HepG2 (cell line): Measurements from ENCODE around the gene INPP4B. TPM values are rescaled to one million over a fixed set of nuclear protein-coding genes. Genes with fewer than 3 reads are reported as not detected.

Source experiments
- ATAC-seq: fragments of 200-7000 bp; cut with Tn5 transposase; 3 replicates; pipeline ENCODE4 v1.9.1; 2020; ENCODE audit warnings: mild to moderate bottlenecking, moderate library complexity
- BruUV-seq: library from RNA; stranded (reverse); fragments of 400-500 nt; replicated peaks from 2 replicates; lab custom pipeline; 2021; lab: Mats Ljungman, UMichigan
- CTCF ChIA-PET: fragments of 300-600 bp; formaldehyde crosslinking; extraction: SDS; loops from one replicate; lab custom pipeline; 2021; ENCODE audit warnings: low total read pairs, inconsistent platforms, low intra/inter-chr PET ratio; lab: Yijun Ruan, JAX
- POLR2A ChIA-PET: fragments of 350-600 bp; sonication (Branson Sonifier 250); formaldehyde crosslinking; loops from one replicate; lab custom pipeline; 2020; ENCODE audit warnings: antibody characterized with exemption, inconsistent platforms; lab: Yijun Ruan, JAX
- DNase-seq: peaks from one replicate; pipeline ENCODE4 v3.0.0-alpha.2; 2015; ENCODE audit warnings: low spot score
- FAIRE-seq: peaks from 3 replicates; lab custom pipeline; 2011; peaks lifted over from hg19 to GRCh38; lab: Jason Lieb, UNC
- H2AFZ ChIP-seq: one replicate; pipeline ENCODE4 v1.6.1; 2011; ENCODE audit warnings: low read length, inconsistent platforms
- H3K27ac ChIP-seq: fragments of 300-600 bp; 3 replicates; pipeline ENCODE4 v1.8.0; 2011; ENCODE audit warnings: mixed run types, mild to moderate bottlenecking, mixed read lengths, low read length, inconsistent platforms; ENCODE audit not compliant: insufficient read depth; ENCODE audit errors: extremely low read length
- H3K27me3 ChIP-seq, 2 experiments: fragments of 200-600 bp in 1 of 2; 2 replicates in 1 of 2; 3 replicates in 1 of 2; pipeline versions ENCODE4 v1.6.0 to v1.8.0; 2011; ENCODE audit warnings: low read length in 2 of 2, mild to moderate bottlenecking in 2 of 2, moderate library complexity in 2 of 2, inconsistent platforms in 1 of 2; ENCODE audit not compliant: insufficient read depth in 2 of 2, control insufficient read depth in 1 of 2
- H3K36me3 ChIP-seq, 2 experiments: fragments of 200-600 bp in 1 of 2; replicated peaks in 1 of 2; 2 replicates in 1 of 2; 3 replicates in 1 of 2; pipeline versions ENCODE4 v1.5.1 to v1.8.0; 2011; ENCODE audit warnings: low read length in 2 of 2, inconsistent platforms in 1 of 2; ENCODE audit not compliant: insufficient read depth in 2 of 2, control insufficient read depth in 1 of 2
- H3K4me1 ChIP-seq: 2 replicates; pipeline ENCODE4 v1.5.1; 2012; ENCODE audit warnings: low read length, inconsistent platforms; ENCODE audit not compliant: insufficient read depth
- H3K4me2 ChIP-seq: 2 replicates; pipeline ENCODE4 v1.6.0; 2011; ENCODE audit warnings: low read depth, low read length, inconsistent platforms
- H3K4me3 ChIP-seq, 3 experiments: fragments of 200-600 bp in 1 of 3; sonication (generic), shearing (Covaris generic) in 1 of 3; replicated peaks in 1 of 3; 2 replicates each; pipeline ENCODE4 v1.5.1; 2011 to 2016; ENCODE audit warnings: low read length in 3 of 3, inconsistent platforms in 2 of 3, low read depth in 2 of 3, mild to moderate bottlenecking in 2 of 3, control low read depth in 1 of 3, mixed read lengths in 1 of 3; ENCODE audit not compliant: insufficient read depth in 1 of 3
- H3K79me2 ChIP-seq: one replicate; pipeline ENCODE4 v1.6.1; 2011; ENCODE audit warnings: low read length, inconsistent platforms; ENCODE audit not compliant: insufficient read depth
- H3K9ac ChIP-seq: 2 replicates; pipeline ENCODE4 v1.6.0; 2011; ENCODE audit warnings: mild to moderate bottlenecking, low read depth, low read length, inconsistent platforms; ENCODE audit not compliant: insufficient read depth
- H3K9me3 ChIP-seq: 2 replicates; pipeline ENCODE4 v1.5.1; 2012; ENCODE audit warnings: mild to moderate bottlenecking, low read length
- H4K20me1 ChIP-seq: 2 replicates; pipeline ENCODE4 v1.6.0; 2011; ENCODE audit warnings: inconsistent platforms, mild to moderate bottlenecking, low read length, moderate library complexity; ENCODE audit not compliant: insufficient read depth
- BORCS8-MEF2B ChIP-seq: sonication (generic); formaldehyde crosslinking; IDR thresholded peaks from 2 replicates; pipeline ENCODE4 v1.8.0; 2022; ENCODE audit warnings: mild to moderate bottlenecking, missing genetic modification reagents
- FOXA3 ChIP-seq: IDR thresholded peaks from 2 replicates; pipeline ENCODE4 v1.6.1; 2016; ENCODE audit warnings: missing genetic modification reagents, missing compliant biosample characterization
- FOXP1 ChIP-seq, 2 experiments: fragments of 450-650 bp in 1 of 2; IDR thresholded peaks; 2 replicates each; pipeline ENCODE4 v1.6.1; 2017 to 2018; ENCODE audit warnings: antibody characterized with exemption in 1 of 2
- SIX4 ChIP-seq: sonication (generic); formaldehyde crosslinking; IDR thresholded peaks from 2 replicates; pipeline ENCODE4 v1.4.0; 2020; ENCODE audit warnings: missing genetic modification reagents
- ZNF10 ChIP-seq: sonication (generic); formaldehyde crosslinking; IDR thresholded peaks from 2 replicates; pipeline ENCODE4 v1.4.0; 2020; ENCODE audit warnings: mild to moderate bottlenecking, low read depth, missing genetic modification reagents, borderline replicate concordance
- ZNF274 ChIP-seq: sonication (generic); formaldehyde crosslinking; IDR thresholded peaks from 2 replicates; pipeline ENCODE4 v1.5.1; 2020; ENCODE audit warnings: mild to moderate bottlenecking, missing genetic modification reagents
- ZNF746 ChIP-seq: sonication (generic); formaldehyde crosslinking; IDR thresholded peaks from 2 replicates; pipeline ENCODE4 v1.8.0; 2022; ENCODE audit warnings: mild to moderate bottlenecking, missing genetic modification reagents
- WGBS: methylation state at CpG from one replicate; pipeline ENCODE4 v1.1.6; 2017; ENCODE audit warnings: low lambda C conversion rate; 5-methylcytosine and 5-hydroxymethylcytosine counted together
- in situ Hi-C: cut with HindIII; loops from 2 replicates; pipeline ENCODE4 v1.10.0; 2017; ENCODE audit warnings: low pct_unique_long_range_greater_than_20kb; ENCODE audit not compliant: extremely low pct_ligation_motif_present
- intact Hi-C: fragments of 100-400 bp; cut with micrococcal nuclease; formaldehyde crosslinking; loops from one replicate; pipeline ENCODE4 v1.10.0; 2022; ENCODE audit not compliant: unreplicated experiment
- polyA plus RNA-seq, 8 experiments: library from polyadenylated mRNA; depleted of rRNA in 3 of 8; stranded (reverse) in 7 of 8; unstranded in 1 of 8; fragments of >200 nt; fragmentation: Illumina TruSeq in 4 of 8; extraction: Trizol in 4 of 8; gene quantifications; 2 replicates each; pipeline versions ENCODE4 v1.2.1 to v1.2.3, GENCODE V29; 2011 to 2016; ENCODE audit warnings: low read depth in 4 of 8, missing spikeins in 1 of 8, mixed read lengths in 1 of 8; ENCODE audit not compliant: insufficient read depth in 1 of 8
- total RNA-seq, 5 experiments: library from RNA; depleted of rRNA; stranded (reverse); fragments of >200 nt; fragmentation: Illumina TruSeq; extraction: Trizol; gene quantifications; 2 replicates each; pipeline ENCODE4 v1.2.3, GENCODE V29; 2016; ENCODE audit warnings: low read depth in 1 of 5
- TF ChIP-seq, protein P1 (sequence below): sonication (generic); formaldehyde crosslinking; IDR thresholded peaks from 2 replicates; pipeline ENCODE4 v1.4.0; 2020; ENCODE audit warnings: low read depth, mild to moderate bottlenecking, missing genetic modification reagents

Gene INPP4B
- total and polyA plus RNA-seq, 2 of the 13 experiments (the other 11 are each of a cell fraction or from before 2014, with no cell fraction given) = not detected

DNA sequence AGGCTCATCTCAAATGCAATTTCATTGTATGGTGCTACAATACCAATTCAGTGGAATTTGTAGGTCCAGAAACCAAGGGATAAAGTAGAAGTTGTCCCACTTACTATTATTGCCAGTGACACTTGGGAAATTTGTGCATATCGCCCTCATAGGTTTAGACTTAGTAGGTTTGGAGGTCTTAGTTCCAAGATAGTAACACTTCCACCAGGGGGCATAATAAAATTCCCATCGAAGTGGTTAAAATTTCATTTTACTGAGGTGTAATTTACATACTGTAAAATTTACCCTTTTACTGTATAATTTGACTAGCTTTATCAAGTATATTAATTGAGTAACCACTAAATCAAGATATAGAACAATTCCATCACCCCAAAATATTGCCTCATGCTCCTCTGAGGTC lies 174.6 kb downstream of the INPP4B start:
- Histone ChIP-seq H2AFZ (no peak overlapping the region), H3K4me3 (no peak overlapping the region), H4K20me1 (no peaks in the 10 kb centered on the region), H3K9me3 (peaks cover 80% of the 10 kb centered on the region), H3K36me3 (no peaks in the 10 kb centered on the region), H3K4me1 (no peaks in the 10 kb centered on the region), H3K4me2 (no peak overlapping the region), H3K27ac (no peak overlapping the region), H3K9ac (no peak overlapping the region), H3K79me2 (no peaks in the 10 kb centered on the region), H3K27me3 (no peaks in the 10 kb centered on the region)
- ATAC-seq (no peak), FAIRE-seq (no peak), DNase-seq (no peak)
- ChIA-PET CTCF (no interaction called here), POLR2A (no interaction called here)
- TF ChIP-seq ZNF10 (CRISPR knock-in tag) = no peak
- no peak for TF ChIP-seq SIX4
- no peak for TF ChIP-seq FOXA3
- 3% methylated on average over 2 of the region's 2 CpGs for WGBS
- intact Hi-C loops = no loop called here
- no TSS peak for BruUV-seq
- in situ Hi-C loops = no loop called here

DNA sequence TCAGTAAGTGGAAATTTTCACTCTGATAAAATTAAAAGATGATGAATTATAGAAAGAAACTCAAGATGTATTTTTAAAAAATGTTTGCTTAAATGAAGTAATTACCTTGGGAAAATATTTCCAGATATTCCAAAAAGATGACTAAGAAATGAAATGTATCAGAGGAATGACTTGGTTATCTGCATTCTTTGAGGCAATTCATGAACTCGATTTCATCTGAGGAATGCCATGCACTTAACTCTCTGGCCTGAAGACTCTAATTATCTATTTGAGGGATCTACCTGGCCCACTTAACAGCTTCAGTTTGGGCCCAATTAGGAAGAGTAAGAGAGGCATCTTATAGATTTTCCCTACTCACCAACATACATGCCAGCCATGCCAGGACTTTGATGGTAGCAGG lies 182.3 kb downstream of the INPP4B start:
- ChIA-PET POLR2A (no interaction called here), CTCF (no interaction called here)
- Histone ChIP-seq H2AFZ (no peak overlapping the region), H3K27me3 (no peaks in the 10 kb centered on the region), H4K20me1 (no peaks in the 10 kb centered on the region), H3K36me3 (no peaks in the 10 kb centered on the region), H3K9me3 (peaks cover 72% of the 10 kb centered on the region), H3K4me2 (no peak overlapping the region), H3K4me1 (no peaks in the 10 kb centered on the region), H3K79me2 (no peaks in the 10 kb centered on the region), H3K9ac (no peak overlapping the region), H3K27ac (no peak overlapping the region), H3K4me3 (no peak overlapping the region)
- no peak for DNase-seq
- 0% methylated on average over 1 of the region's 1 CpG for WGBS
- intact Hi-C loops = no loop called here
- TF ChIP-seq BORCS8-MEF2B (CRISPR knock-in tag) (no peak), ZNF274 (no peak), FOXP1 (IDR thresholded peaks at IDR 0.05) (no peak), FOXP1 (CRISPR knock-in tag; IDR thresholded peaks at IDR 0.05) (no peak), ZNF746 (CRISPR knock-in tag) (no peak)
- TF ChIP-seq, protein P1, sequence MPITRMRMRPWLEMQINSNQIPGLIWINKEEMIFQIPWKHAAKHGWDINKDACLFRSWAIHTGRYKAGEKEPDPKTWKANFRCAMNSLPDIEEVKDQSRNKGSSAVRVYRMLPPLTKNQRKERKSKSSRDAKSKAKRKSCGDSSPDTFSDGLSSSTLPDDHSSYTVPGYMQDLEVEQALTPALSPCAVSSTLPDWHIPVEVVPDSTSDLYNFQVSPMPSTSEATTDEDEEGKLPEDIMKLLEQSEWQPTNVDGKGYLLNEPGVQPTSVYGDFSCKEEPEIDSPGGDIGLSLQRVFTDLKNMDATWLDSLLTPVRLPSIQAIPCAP = no peak
- in situ Hi-C loops = no loop called here
- BruUV-seq = no TSS peak
- FAIRE-seq = no peak
- ATAC-seq = no peak
